Astrocyte (in vitro differentiated cells and primary cell): ENCODE results near the gene VEGFD. TPM values are rescaled to one million over a fixed set of nuclear protein-coding genes. Genes with fewer than 3 reads are reported as not detected.
A peak's percentile ranks its signal among the peaks of the same experiment; 100 is the strongest.

Experiments used
- DNase-seq: peaks from one replicate; pipeline ENCODE4 v3.0.0-alpha.2; 2010; ENCODE audit warnings: low read depth
- FAIRE-seq: peaks from 2 replicates; lab custom pipeline; 2011; peaks lifted over from hg19 to GRCh38; lab: Jason Lieb, UNC
- H2AFZ ChIP-seq: 2 replicates; pipeline ENCODE4 v1.6.0; 2012; ENCODE audit warnings: low read depth, low read length, inconsistent platforms
- H3K27ac ChIP-seq: 2 replicates; pipeline ENCODE4 v1.5.1; 2011; ENCODE audit warnings: low read depth, low read length, inconsistent platforms
- H3K27me3 ChIP-seq: 2 replicates; pipeline ENCODE4 v1.6.0; 2011; ENCODE audit warnings: low read length, inconsistent platforms; ENCODE audit not compliant: insufficient read depth
- H3K36me3 ChIP-seq: 2 replicates; pipeline ENCODE4 v1.5.1; 2011; ENCODE audit warnings: low read length, inconsistent platforms; ENCODE audit not compliant: insufficient read depth
- H3K4me1 ChIP-seq: 2 replicates; pipeline ENCODE4 v1.5.1; 2011; ENCODE audit warnings: low read length, inconsistent platforms; ENCODE audit not compliant: insufficient read depth
- H3K4me2 ChIP-seq: 2 replicates; pipeline ENCODE4 v1.6.0; 2012; ENCODE audit warnings: low read length, inconsistent platforms
- H3K4me3 ChIP-seq: 2 replicates; pipeline ENCODE4 v1.5.1; 2011; ENCODE audit warnings: low read depth, mild to moderate bottlenecking, low read length, inconsistent platforms; ENCODE audit not compliant: insufficient read depth
- H3K79me2 ChIP-seq: 2 replicates; pipeline ENCODE4 v1.6.0; 2012; ENCODE audit warnings: mild to moderate bottlenecking, low read length, inconsistent platforms; ENCODE audit not compliant: insufficient read depth
- H3K9ac ChIP-seq: 2 replicates; pipeline ENCODE4 v1.6.0; 2012; ENCODE audit warnings: mild to moderate bottlenecking, low read length, inconsistent platforms
- H3K9me3 ChIP-seq: 2 replicates; pipeline ENCODE4 v1.5.1; 2012; ENCODE audit warnings: low read depth, mild to moderate bottlenecking, low read length, inconsistent platforms; ENCODE audit not compliant: insufficient read depth
- H4K20me1 ChIP-seq: 2 replicates; pipeline ENCODE4 v1.6.0; 2012; ENCODE audit warnings: low read length, inconsistent platforms; ENCODE audit not compliant: insufficient read depth
- H3K27ac Mint-ChIP-seq: one replicate; pipeline ENCODE4 v1.8.0; 2021; ENCODE audit warnings: mild to moderate bottlenecking, mixed read lengths; ENCODE audit not compliant: unreplicated experiment
- H3K27me3 Mint-ChIP-seq: one replicate; pipeline ENCODE4 v1.8.0; 2021; ENCODE audit warnings: low read depth, mixed read lengths; ENCODE audit not compliant: unreplicated experiment
- H3K36me3 Mint-ChIP-seq: one replicate; pipeline ENCODE4 v1.8.0; 2021; ENCODE audit warnings: low read depth, mixed read lengths; ENCODE audit not compliant: unreplicated experiment
- H3K4me1 Mint-ChIP-seq: one replicate; pipeline ENCODE4 v1.8.0; 2021; ENCODE audit warnings: low read depth, mixed read lengths; ENCODE audit not compliant: unreplicated experiment
- H3K4me3 Mint-ChIP-seq: one replicate; pipeline ENCODE4 v1.8.0; 2021; ENCODE audit warnings: mild to moderate bottlenecking, moderate library complexity, mixed read lengths; ENCODE audit not compliant: unreplicated experiment
- H3K9me3 Mint-ChIP-seq: one replicate; pipeline ENCODE4 v1.8.0; 2021; ENCODE audit warnings: mild to moderate bottlenecking, mixed read lengths; ENCODE audit not compliant: unreplicated experiment
- CTCF ChIP-seq: IDR thresholded peaks from 2 replicates; pipeline ENCODE4 v1.5.1; 2011; ENCODE audit warnings: low read depth, mild to moderate bottlenecking, inconsistent platforms, low read length, moderate library complexity; ENCODE audit not compliant: insufficient read depth
- EZH2 ChIP-seq: IDR thresholded peaks from 2 replicates; pipeline ENCODE4 v1.6.1; 2012; ENCODE audit warnings: mild to moderate bottlenecking, low read length, inconsistent platforms; ENCODE audit not compliant: insufficient read depth
- total RNA-seq: library from RNA; stranded (reverse); gene quantifications from 2 replicates; pipeline ENCODE4 v1.2.1, GENCODE V29; 2021

VEGFD gene
- total RNA-seq, 1 donor from 2014 or later = not detected

DNA sequence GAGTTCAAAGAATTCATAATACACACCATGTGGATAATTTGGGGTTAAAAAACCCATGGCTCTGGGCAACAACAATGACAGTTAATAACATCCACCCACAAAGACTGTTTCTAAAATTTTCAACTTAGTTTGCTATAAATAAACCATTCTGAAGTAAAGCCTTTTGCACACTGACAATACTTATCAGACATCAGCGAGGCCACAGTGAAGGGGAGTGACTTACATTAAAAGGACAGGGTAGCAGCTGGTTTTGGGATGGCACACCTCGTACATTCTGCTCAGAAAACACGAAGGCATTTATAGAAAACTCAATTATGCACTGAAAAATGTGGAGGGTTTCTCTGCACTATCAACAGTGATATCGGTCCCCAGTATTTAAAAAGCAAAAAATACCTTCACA lies 63.9 kb downstream of the VEGFD start:
- no peaks in the 10 kb centered on the region for H3K36me3 Mint-ChIP-seq
- Histone ChIP-seq H3K4me3 (no peak overlapping the region), H3K4me2 (no peak overlapping the region), H3K9ac (no peak overlapping the region), H3K27ac (no peak overlapping the region), H3K79me2 (no peaks in the 10 kb centered on the region), H3K36me3 (no peaks in the 10 kb centered on the region), H3K27me3 (no peaks in the 10 kb centered on the region), H4K20me1 (no peaks in the 10 kb centered on the region), H3K4me1 (no peaks in the 10 kb centered on the region), H2AFZ (no peak overlapping the region), H3K9me3 (no peaks in the 10 kb centered on the region)
- DNase-seq (no peak), FAIRE-seq (peak; percentile 97)
- no peak overlapping the region for H3K27ac Mint-ChIP-seq
- no peak overlapping the region for H3K4me3 Mint-ChIP-seq
- H3K27me3 Mint-ChIP-seq = no peaks in the 10 kb centered on the region
- H3K4me1 Mint-ChIP-seq = no peaks in the 10 kb centered on the region
- H3K9me3 Mint-ChIP-seq = no peaks in the 10 kb centered on the region
- TF ChIP-seq CTCF (no peak), EZH2 (no peak)

DNA sequence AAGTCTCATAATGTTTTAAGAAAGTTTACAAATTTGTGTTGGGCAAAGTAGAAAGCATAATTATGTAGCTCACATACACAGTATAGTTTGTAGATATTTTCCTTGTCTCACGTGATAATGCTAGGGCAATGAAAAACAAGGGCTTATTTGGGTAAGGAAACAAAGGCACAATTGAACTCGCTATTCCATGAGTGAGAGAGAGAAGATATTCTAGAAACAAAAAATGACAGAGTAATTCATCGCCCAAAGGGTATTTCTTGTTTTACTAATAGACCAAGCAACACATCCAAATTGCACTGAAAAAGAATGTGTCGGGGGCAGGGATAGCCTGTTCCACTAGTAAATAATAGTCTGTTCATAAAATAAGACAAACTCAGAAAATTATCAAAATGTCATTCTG lies 65.1 kb downstream of the VEGFD start:
- no peak overlapping the region for H3K27ac Mint-ChIP-seq
- H3K9me3 Mint-ChIP-seq = no peaks in the 10 kb centered on the region
- H3K9me3 ChIP-seq = no peaks in the 10 kb centered on the region
- no peaks in the 10 kb centered on the region for H3K27me3 Mint-ChIP-seq
- no peaks in the 10 kb centered on the region for H4K20me1 ChIP-seq
- no peaks in the 10 kb centered on the region for H3K36me3 ChIP-seq
- no peaks in the 10 kb centered on the region for H3K4me1 Mint-ChIP-seq
- no peak for DNase-seq
- TF ChIP-seq CTCF (no peak), EZH2 (no peak)
- no peak overlapping the region for H3K4me3 Mint-ChIP-seq
- H2AFZ ChIP-seq = no peak overlapping the region
- FAIRE-seq = peak; percentile 96
- H3K9ac ChIP-seq = no peak overlapping the region
- H3K4me1 ChIP-seq = no peaks in the 10 kb centered on the region
- no peaks in the 10 kb centered on the region for H3K36me3 Mint-ChIP-seq
- no peak overlapping the region for H3K27ac ChIP-seq
- H3K4me2 ChIP-seq = no peak overlapping the region
- H3K27me3 ChIP-seq = no peaks in the 10 kb centered on the region
- no peaks in the 10 kb centered on the region for H3K79me2 ChIP-seq
- H3K4me3 ChIP-seq = no peak overlapping the region

DNA sequence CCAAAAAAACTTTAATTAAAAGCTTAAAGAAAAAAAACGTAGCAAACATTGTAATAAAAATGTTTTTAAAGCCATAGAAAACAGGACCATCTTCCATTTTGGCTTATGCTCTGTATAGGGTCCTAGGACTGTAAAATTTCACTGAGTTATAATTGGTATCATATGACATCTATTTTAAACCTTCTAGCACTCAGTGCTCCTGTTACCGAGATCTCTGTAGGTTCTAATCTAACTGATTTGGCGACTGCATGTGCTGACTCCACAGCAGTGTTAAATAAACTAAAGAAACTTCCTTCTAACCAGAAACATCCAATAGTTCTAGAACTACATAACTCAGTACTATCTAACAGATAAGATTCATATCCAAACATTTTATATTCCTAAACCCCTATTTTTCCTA lies 68.7 kb downstream of the VEGFD start, which contains the start of gene ASB11:
ASB11 (minus strand) TSS at position 132 of the 400 bp plus-strand sequence; CDS start at position 97, 35 bp downstream.
- Histone ChIP-seq H3K36me3 (no peaks in the 10 kb centered on the region), H3K4me2 (no peak within 1 kb of the TSS), H4K20me1 (no peaks in the 10 kb centered on the region), H3K79me2 (no peaks in the 10 kb centered on the region), H3K4me3 (no peak within 1 kb of the TSS), H3K4me1 (no peaks in the 10 kb centered on the region), H2AFZ (no peak within 1 kb of the TSS), H3K9ac (no peak within 1 kb of the TSS), H3K9me3 (no peaks in the 10 kb centered on the region), H3K27me3 (no peaks in the 10 kb centered on the region), H3K27ac (no peak within 1 kb of the TSS)
- Mint-ChIP-seq H3K36me3 (no peaks in the 10 kb centered on the region), H3K27ac (no peak within 1 kb of the TSS), H3K27me3 (no peaks in the 10 kb centered on the region), H3K9me3 (no peaks in the 10 kb centered on the region), H3K4me1 (no peaks in the 10 kb centered on the region), H3K4me3 (no peak within 1 kb of the TSS)
- DNase-seq (no peak), FAIRE-seq (peak; percentile 82)
- TF ChIP-seq EZH2 = no peak
- TF ChIP-seq CTCF = no peak
